GM18519 (cell line): ENCODE results near the gene BTBD16.

Source experiments
- ATAC-seq: cut with Tn5 transposase; IDR thresholded peaks from one replicate; pipeline ENCODE4 v1.9.1; 2021; ENCODE audit warnings: mild to moderate bottlenecking, moderate library complexity; ENCODE audit not compliant: unreplicated experiment, low FRiP score

BTBD16 gene

GRCh38 chr10:122308417-122309141 is 37.5 kb downstream of the BTBD16 start:
- no peak for ATAC-seq

GRCh38 chr10:122310311-122311050 is 39.4 kb downstream of the BTBD16 start:
- ATAC-seq, result no peak

- ATAC-seq, result no peak
These were observed 39.9 kb downstream of the BTBD16 start for GRCh38 chr10:122311051-122311410.

- no peak for ATAC-seq
These were observed 40.6 kb downstream of the BTBD16 start for GRCh38 chr10:122311716-122312115.

- ATAC-seq, result no peak
These were observed 45.3 kb downstream of the BTBD16 start for GRCh38 chr10:122316224-122316884.

- ATAC-seq, result no peak
These were observed 50.9 kb downstream of the BTBD16 start for GRCh38 chr10:122321960-122322359.

- ATAC-seq, result no peak
These were observed 52.1 kb downstream of the BTBD16 start for GRCh38 chr10:122323189-122323588.

GRCh38 chr10:122323941-122324675 is 53.0 kb downstream of the BTBD16 start:
- ATAC-seq, result no peak

- ATAC-seq, result no peak
These were observed 54.1 kb downstream of the BTBD16 start for GRCh38 chr10:122325235-122325634.

- ATAC-seq, result peak; percentile 82
These were observed 55.3 kb downstream of the BTBD16 start for GRCh38 chr10:122326385-122326784.

GRCh38 chr10:122326806-122327205 is 55.7 kb downstream of the BTBD16 start:
- no peak for ATAC-seq

GRCh38 chr10:122327237-122328206 is 56.4 kb downstream of the BTBD16 start:
- ATAC-seq, result no peak

GRCh38 chr10:122328676-122329075 is 57.6 kb downstream of the BTBD16 start:
- no peak for ATAC-seq

GRCh38 chr10:122329416-122329815 is 58.3 kb downstream of the BTBD16 start:
- ATAC-seq, result no peak

- ATAC-seq, result no peak
These were observed 60.0 kb downstream of the BTBD16 start for GRCh38 chr10:122331100-122331499.

GRCh38 chr10:122331615-122332446 is 60.7 kb downstream of the BTBD16 start:
- no peak for ATAC-seq

- ATAC-seq, result no peak
These were observed 61.9 kb downstream of the BTBD16 start for GRCh38 chr10:122333037-122333436.

GRCh38 chr10:122336332-122336731 is 65.2 kb downstream of the BTBD16 start:
- ATAC-seq, result no peak

GRCh38 chr10:122336961-122337360 is 65.9 kb downstream of the BTBD16 start:
- no peak for ATAC-seq
